HEK293 (cell line): ENCODE data around the gene RSKR.

Source experiments
- CTCF ChIA-PET: fragments of 350-600 bp; formaldehyde crosslinking; extraction: SDS; loops from one replicate; lab custom pipeline; 2021; ENCODE audit warnings: antibody characterized with exemption; lab: Yijun Ruan, JAX
- POLR2A ChIA-PET: fragments of 300-600 bp; formaldehyde crosslinking; extraction: SDS; loops from one replicate; lab custom pipeline; 2020; ENCODE audit warnings: antibody characterized with exemption, inconsistent platforms; lab: Yijun Ruan, JAX
- H3K27ac ChIP-seq: fragments of 200-500 bp; sonication (Bioruptor generic); 2 replicates; pipeline ENCODE4 v1.5.1; 2014; ENCODE audit warnings: low read depth, low read length, control low read depth, inconsistent platforms; ENCODE audit errors: extremely low read depth
- H3K36me3 ChIP-seq, 2 experiments: fragments of 200-500 bp in 1 of 2; sonication (Bioruptor generic) in 1 of 2; 1 replicate in 1 of 2; 2 replicates in 1 of 2; pipeline ENCODE4 v1.5.1; 2014 to 2017; ENCODE audit warnings: inconsistent platforms in 2 of 2, low read length in 2 of 2; ENCODE audit not compliant: control insufficient read depth in 2 of 2, insufficient read depth in 1 of 2
- H3K4me1 ChIP-seq: fragments of 200-500 bp; sonication (Bioruptor generic); 2 replicates; pipeline ENCODE4 v1.5.1; 2014; ENCODE audit warnings: mild to moderate bottlenecking, low read length, inconsistent platforms; ENCODE audit not compliant: control insufficient read depth, insufficient read depth
- H3K4me3 ChIP-seq: 2 replicates; pipeline ENCODE4 v1.5.1; 2011; ENCODE audit warnings: low read depth, mild to moderate bottlenecking, control low read depth, low read length, moderate library complexity
- H3K9me3 ChIP-seq: fragments of 200-500 bp; sonication (Bioruptor generic); 2 replicates; pipeline ENCODE4 v1.5.1; 2014; ENCODE audit warnings: low read depth, low read length, inconsistent platforms; ENCODE audit not compliant: control insufficient read depth, insufficient read depth
- OVOL3 ChIP-seq: fragments of 450-650 bp; formaldehyde crosslinking; IDR thresholded peaks from 2 replicates; pipeline ENCODE4 v1.5.1; 2016; ENCODE audit warnings: missing biosample characterization, missing genetic modification characterization
- SALL2 ChIP-seq: fragments of 450-650 bp; formaldehyde crosslinking; IDR thresholded peaks from 2 replicates; pipeline ENCODE4 v1.5.0; 2017; ENCODE audit warnings: missing biosample characterization, mild to moderate bottlenecking, missing genetic modification characterization, borderline replicate concordance
- SCRT2 ChIP-seq: fragments of 450-650 bp; formaldehyde crosslinking; IDR thresholded peaks from 2 replicates; pipeline ENCODE4 v1.5.1; 2016; ENCODE audit warnings: missing biosample characterization, missing genetic modification characterization
- WT1 ChIP-seq: fragments of 450-650 bp; formaldehyde crosslinking; IDR thresholded peaks from 2 replicates; pipeline ENCODE4 v1.5.1; 2016; ENCODE audit warnings: missing biosample characterization, missing genetic modification characterization
- ZIC2 ChIP-seq: fragments of 450-650 bp; formaldehyde crosslinking; IDR thresholded peaks from 2 replicates; pipeline ENCODE4 v1.5.1; 2016; ENCODE audit warnings: missing biosample characterization, missing genetic modification characterization
- ZNF221 ChIP-seq: fragments of 450-650 bp; formaldehyde crosslinking; IDR thresholded peaks from 2 replicates; pipeline ENCODE4 v1.5.1; 2017; ENCODE audit warnings: missing biosample characterization, missing genetic modification characterization, borderline replicate concordance
- ZNF37A ChIP-seq: fragments of 450-650 bp; IDR thresholded peaks from 2 replicates; pipeline ENCODE4 v1.5.1; 2018; ENCODE audit warnings: missing biosample characterization, missing genetic modification characterization
- ZNF433 ChIP-seq: fragments of 450-650 bp; formaldehyde crosslinking; IDR thresholded peaks from 2 replicates; pipeline ENCODE4 v1.5.1; 2016; ENCODE audit warnings: missing biosample characterization, missing genetic modification characterization, low read depth
- ZNF561 ChIP-seq: fragments of 450-650 bp; IDR thresholded peaks from 2 replicates; pipeline ENCODE4 v1.5.1; 2018; ENCODE audit warnings: missing biosample characterization, missing genetic modification characterization, borderline replicate concordance
- ZNF626 ChIP-seq: fragments of 450-650 bp; sonication (Bioruptor Pico); formaldehyde crosslinking; IDR thresholded peaks from 2 replicates; pipeline ENCODE4 v1.5.1; 2018; ENCODE audit warnings: missing biosample characterization, missing genetic modification characterization, inconsistent platforms
- ZNF747 ChIP-seq: fragments of 450-650 bp; formaldehyde crosslinking; IDR thresholded peaks from 2 replicates; pipeline ENCODE4 v1.5.1; 2016; ENCODE audit warnings: missing biosample characterization, missing genetic modification characterization
- ZNF792 ChIP-seq: fragments of 450-650 bp; formaldehyde crosslinking; IDR thresholded peaks from 2 replicates; pipeline ENCODE4 v1.5.1; 2016; ENCODE audit warnings: missing biosample characterization, missing genetic modification characterization
- ZNF830 ChIP-seq: fragments of 450-650 bp; IDR thresholded peaks from 2 replicates; pipeline ENCODE4 v1.5.0; 2018; ENCODE audit warnings: missing biosample characterization, missing genetic modification characterization, low read depth, mild to moderate bottlenecking, moderate library complexity
- ZSCAN30 ChIP-seq: fragments of 450-650 bp; IDR thresholded peaks from 2 replicates; pipeline ENCODE4 v1.5.1; 2018; ENCODE audit warnings: missing biosample characterization, mild to moderate bottlenecking, missing genetic modification characterization, moderate library complexity
- TF ChIP-seq, protein P1 (sequence below): fragments of 450-650 bp; formaldehyde crosslinking; IDR thresholded peaks from 2 replicates; pipeline ENCODE4 v1.5.1; 2016; ENCODE audit warnings: missing biosample characterization, missing genetic modification characterization, borderline replicate concordance
- TF ChIP-seq, protein P2 (sequence below): fragments of 450-650 bp; formaldehyde crosslinking; IDR thresholded peaks from 2 replicates; pipeline ENCODE4 v1.5.1; 2016; ENCODE audit warnings: missing biosample characterization, missing genetic modification characterization, borderline replicate concordance
- TF ChIP-seq, protein P3 (sequence below): fragments of 450-650 bp; formaldehyde crosslinking; IDR thresholded peaks from 2 replicates; pipeline ENCODE4 v1.5.1; 2016; ENCODE audit warnings: missing biosample characterization, missing genetic modification characterization
- TF ChIP-seq, protein P4 (sequence below): fragments of 450-650 bp; formaldehyde crosslinking; IDR thresholded peaks from 2 replicates; pipeline ENCODE4 v1.5.1; 2016; ENCODE audit warnings: missing biosample characterization, missing genetic modification characterization
- TF ChIP-seq, protein P5 (sequence below): fragments of 450-650 bp; formaldehyde crosslinking; IDR thresholded peaks from 2 replicates; pipeline ENCODE4 v1.5.1; 2017; ENCODE audit warnings: missing biosample characterization, missing genetic modification characterization
- TF ChIP-seq, protein P6 (sequence below): fragments of 450-650 bp; formaldehyde crosslinking; IDR thresholded peaks from 2 replicates; pipeline ENCODE4 v1.5.1; 2017; ENCODE audit warnings: missing biosample characterization, mild to moderate bottlenecking, missing genetic modification characterization, moderate library complexity

The RSKR gene

DNA sequence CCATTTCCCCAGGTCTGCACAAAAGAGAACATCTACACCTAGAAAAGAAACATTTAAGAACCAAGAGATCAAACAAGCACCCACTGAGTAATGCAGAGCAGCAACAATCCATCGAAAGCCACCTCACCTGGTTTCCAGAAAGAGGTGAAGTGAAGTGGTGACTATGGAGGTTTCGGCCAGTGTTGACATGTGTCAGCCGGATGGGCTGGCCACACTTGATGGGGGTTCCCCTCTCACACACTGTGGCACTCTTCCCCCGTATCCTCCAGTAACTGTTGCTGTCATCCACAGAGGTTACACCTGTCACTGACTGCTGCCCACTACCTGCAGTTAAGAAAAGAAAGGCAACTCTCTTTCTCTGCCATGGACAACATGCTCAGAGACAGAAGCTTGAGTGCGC, 41.2 kb upstream of the RSKR start:
- POLR2A ChIA-PET: interaction anchor here (0.6 to 0.7 kb wide), 2 partner anchors 14 to 132 kb away, joined by 3 read pairs; no protein-coding TSS in a partner anchor

DNA sequence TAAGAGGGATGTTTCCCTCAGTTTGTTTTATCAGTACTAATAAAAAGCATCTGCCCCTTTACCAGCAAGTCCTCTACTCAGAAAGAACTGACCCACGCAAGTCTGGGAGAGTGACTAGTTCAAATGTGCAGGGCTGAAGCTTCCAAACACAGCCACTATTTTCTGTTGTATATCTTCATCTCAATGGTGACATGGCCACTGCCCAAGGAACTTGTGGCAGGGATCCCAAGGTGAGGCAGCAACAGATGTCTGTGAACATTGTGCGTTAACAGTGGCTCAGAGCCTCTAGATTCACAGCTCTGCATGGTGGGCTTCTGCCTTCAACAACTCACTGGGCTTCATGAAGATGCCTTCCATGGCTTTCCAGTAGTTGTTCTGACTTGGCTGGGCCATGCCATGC, 34.7 kb upstream of the RSKR start:
- TF ChIP-seq SCRT2: peak; percentile 61
- TF ChIP-seq, protein P1, sequence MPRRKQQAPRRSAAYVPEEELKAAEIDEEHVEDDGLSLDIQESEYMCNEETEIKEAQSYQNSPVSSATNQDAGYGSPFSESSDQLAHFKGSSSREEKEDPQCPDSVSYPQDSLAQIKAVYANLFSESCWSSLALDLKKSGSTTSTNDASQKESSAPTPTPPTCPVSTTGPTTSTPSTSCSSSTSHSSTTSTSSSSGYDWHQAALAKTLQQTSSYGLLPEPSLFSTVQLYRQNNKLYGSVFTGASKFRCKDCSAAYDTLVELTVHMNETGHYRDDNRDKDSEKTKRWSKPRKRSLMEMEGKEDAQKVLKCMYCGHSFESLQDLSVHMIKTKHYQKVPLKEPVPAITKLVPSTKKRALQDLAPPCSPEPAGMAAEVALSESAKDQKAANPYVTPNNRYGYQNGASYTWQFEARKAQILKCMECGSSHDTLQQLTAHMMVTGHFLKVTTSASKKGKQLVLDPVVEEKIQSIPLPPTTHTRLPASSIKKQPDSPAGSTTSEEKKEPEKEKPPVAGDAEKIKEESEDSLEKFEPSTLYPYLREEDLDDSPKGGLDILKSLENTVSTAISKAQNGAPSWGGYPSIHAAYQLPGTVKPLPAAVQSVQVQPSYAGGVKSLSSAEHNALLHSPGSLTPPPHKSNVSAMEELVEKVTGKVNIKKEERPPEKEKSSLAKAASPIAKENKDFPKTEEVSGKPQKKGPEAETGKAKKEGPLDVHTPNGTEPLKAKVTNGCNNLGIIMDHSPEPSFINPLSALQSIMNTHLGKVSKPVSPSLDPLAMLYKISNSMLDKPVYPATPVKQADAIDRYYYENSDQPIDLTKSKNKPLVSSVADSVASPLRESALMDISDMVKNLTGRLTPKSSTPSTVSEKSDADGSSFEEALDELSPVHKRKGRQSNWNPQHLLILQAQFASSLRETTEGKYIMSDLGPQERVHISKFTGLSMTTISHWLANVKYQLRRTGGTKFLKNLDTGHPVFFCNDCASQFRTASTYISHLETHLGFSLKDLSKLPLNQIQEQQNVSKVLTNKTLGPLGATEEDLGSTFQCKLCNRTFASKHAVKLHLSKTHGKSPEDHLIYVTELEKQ (tag by site-specific recombination): no peak
- TF ChIP-seq, protein P2, sequence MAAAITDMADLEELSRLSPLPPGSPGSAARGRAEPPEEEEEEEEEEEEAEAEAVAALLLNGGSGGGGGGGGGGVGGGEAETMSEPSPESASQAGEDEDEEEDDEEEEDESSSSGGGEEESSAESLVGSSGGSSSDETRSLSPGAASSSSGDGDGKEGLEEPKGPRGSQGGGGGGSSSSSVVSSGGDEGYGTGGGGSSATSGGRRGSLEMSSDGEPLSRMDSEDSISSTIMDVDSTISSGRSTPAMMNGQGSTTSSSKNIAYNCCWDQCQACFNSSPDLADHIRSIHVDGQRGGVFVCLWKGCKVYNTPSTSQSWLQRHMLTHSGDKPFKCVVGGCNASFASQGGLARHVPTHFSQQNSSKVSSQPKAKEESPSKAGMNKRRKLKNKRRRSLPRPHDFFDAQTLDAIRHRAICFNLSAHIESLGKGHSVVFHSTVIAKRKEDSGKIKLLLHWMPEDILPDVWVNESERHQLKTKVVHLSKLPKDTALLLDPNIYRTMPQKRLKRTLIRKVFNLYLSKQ (tag by site-specific recombination): no peak
- H3K9me3 ChIP-seq: no peaks in the 10 kb centered on the region
- ChIA-PET POLR2A (interaction anchor here (1.0 kb wide), 1 partner anchor 13 kb away, joined by 11 read pairs; the partner anchor contains the start of genes SDF2 and SUPT6H), CTCF (interaction anchor here (0.6 to 2.3 kb wide), 6 partner anchors 12 to 154 kb away, joined by 3 to 11 read pairs (median 3); no protein-coding TSS in a partner anchor)
- H3K27ac ChIP-seq: no peak overlapping the region
- peaks cover 1% of the 10 kb centered on the region for H3K4me1 ChIP-seq
- H3K36me3 ChIP-seq: peaks cover 37 to 43% of the 10 kb centered on the region in 2 experiments
- H3K4me3 ChIP-seq: no peak overlapping the region

More for the DNA sequence above, 41.2 kb upstream of the RSKR start:
- Histone ChIP-seq H3K36me3 (peaks cover 54 to 70% of the 10 kb centered on the region in 2 experiments), H3K9me3 (no peaks in the 10 kb centered on the region), H3K4me1 (no peaks in the 10 kb centered on the region), H3K27ac (no peak overlapping the region), H3K4me3 (no peak overlapping the region)
- CTCF ChIA-PET: interaction anchor here (0.9 to 1.4 kb wide), 4 partner anchors 8 to 42 kb away, joined by 3 to 8 read pairs (median 4); partner anchors contain the start of gene RSKR
- TF ChIP-seq ZNF626 (tag by site-specific recombination) (no peak), SALL2 (tag by site-specific recombination) (no peak), ZNF433 (tag by site-specific recombination) (no peak), ZNF747 (tag by site-specific recombination) (no peak), OVOL3 (no peak), ZIC2 (tag by site-specific recombination) (no peak), ZNF221 (tag by site-specific recombination) (no peak), ZNF561 (no peak), ZSCAN30 (tag by site-specific recombination) (no peak), ZNF37A (tag by site-specific recombination) (no peak), ZNF792 (tag by site-specific recombination) (no peak), WT1 (tag by site-specific recombination) (no peak), ZNF830 (tag by site-specific recombination) (no peak)
- TF ChIP-seq, protein P3, sequence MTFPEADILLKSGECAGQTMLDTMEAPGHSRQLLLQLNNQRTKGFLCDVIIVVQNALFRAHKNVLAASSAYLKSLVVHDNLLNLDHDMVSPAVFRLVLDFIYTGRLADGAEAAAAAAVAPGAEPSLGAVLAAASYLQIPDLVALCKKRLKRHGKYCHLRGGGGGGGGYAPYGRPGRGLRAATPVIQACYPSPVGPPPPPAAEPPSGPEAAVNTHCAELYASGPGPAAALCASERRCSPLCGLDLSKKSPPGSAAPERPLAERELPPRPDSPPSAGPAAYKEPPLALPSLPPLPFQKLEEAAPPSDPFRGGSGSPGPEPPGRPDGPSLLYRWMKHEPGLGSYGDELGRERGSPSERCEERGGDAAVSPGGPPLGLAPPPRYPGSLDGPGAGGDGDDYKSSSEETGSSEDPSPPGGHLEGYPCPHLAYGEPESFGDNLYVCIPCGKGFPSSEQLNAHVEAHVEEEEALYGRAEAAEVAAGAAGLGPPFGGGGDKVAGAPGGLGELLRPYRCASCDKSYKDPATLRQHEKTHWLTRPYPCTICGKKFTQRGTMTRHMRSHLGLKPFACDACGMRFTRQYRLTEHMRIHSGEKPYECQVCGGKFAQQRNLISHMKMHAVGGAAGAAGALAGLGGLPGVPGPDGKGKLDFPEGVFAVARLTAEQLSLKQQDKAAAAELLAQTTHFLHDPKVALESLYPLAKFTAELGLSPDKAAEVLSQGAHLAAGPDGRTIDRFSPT (tag by site-specific recombination): no peak
- TF ChIP-seq, protein P4, sequence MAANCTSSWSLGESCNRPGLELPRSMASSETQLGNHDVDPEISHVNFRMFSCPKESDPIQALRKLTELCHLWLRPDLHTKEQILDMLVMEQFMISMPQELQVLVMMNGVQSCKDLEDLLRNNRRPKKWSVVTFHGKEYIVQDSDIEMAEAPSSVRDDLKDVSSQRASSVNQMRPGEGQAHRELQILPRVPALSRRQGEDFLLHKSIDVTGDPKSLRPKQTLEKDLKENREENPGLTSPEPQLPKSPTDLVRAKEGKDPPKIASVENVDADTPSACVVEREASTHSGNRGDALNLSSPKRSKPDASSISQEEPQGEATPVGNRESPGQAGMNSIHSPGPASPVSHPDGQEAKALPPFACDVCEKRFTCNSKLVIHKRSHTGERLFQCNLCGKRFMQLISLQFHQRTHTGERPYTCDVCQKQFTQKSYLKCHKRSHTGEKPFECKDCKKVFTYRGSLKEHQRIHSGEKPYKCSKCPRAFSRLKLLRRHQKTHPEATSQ (tag by site-specific recombination): no peak
- TF ChIP-seq, protein P5, sequence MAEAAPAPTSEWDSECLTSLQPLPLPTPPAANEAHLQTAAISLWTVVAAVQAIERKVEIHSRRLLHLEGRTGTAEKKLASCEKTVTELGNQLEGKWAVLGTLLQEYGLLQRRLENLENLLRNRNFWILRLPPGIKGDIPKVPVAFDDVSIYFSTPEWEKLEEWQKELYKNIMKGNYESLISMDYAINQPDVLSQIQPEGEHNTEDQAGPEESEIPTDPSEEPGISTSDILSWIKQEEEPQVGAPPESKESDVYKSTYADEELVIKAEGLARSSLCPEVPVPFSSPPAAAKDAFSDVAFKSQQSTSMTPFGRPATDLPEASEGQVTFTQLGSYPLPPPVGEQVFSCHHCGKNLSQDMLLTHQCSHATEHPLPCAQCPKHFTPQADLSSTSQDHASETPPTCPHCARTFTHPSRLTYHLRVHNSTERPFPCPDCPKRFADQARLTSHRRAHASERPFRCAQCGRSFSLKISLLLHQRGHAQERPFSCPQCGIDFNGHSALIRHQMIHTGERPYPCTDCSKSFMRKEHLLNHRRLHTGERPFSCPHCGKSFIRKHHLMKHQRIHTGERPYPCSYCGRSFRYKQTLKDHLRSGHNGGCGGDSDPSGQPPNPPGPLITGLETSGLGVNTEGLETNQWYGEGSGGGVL (tag by site-specific recombination): no peak
- TF ChIP-seq, protein P6, sequence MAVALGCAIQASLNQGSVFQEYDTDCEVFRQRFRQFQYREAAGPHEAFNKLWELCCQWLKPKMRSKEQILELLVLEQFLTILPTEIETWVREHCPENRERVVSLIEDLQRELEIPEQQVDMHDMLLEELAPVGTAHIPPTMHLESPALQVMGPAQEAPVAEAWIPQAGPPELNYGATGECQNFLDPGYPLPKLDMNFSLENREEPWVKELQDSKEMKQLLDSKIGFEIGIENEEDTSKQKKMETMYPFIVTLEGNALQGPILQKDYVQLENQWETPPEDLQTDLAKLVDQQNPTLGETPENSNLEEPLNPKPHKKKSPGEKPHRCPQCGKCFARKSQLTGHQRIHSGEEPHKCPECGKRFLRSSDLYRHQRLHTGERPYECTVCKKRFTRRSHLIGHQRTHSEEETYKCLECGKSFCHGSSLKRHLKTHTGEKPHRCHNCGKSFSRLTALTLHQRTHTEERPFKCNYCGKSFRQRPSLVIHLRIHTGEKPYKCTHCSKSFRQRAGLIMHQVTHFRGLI: no peak
